SW 1271 (cell line): Measurements from ENCODE around the gene MSMP.

ENCODE experiments used
- DNase-seq, 2 experiments: peaks; one replicate each; lab custom pipeline; 2025; lab: John Stamatoyannopoulos, UW

Gene MSMP

GRCh38 chr9:35723426-35723825 lies 30.6 kb downstream of the MSMP start:
- no peak for DNase-seq

- DNase-seq, result no peak
These were observed 34.5 kb downstream of the MSMP start for GRCh38 chr9:35719546-35719945.

- DNase-seq, result no peak
These were observed 35.2 kb downstream of the MSMP start for GRCh38 chr9:35718721-35719511.

GRCh38 chr9:35717132-35717870 lies 36.8 kb downstream of the MSMP start:
- no peak for DNase-seq

GRCh38 chr9:35716230-35716629 lies 37.8 kb downstream of the MSMP start:
- no peak for DNase-seq

DNA sequence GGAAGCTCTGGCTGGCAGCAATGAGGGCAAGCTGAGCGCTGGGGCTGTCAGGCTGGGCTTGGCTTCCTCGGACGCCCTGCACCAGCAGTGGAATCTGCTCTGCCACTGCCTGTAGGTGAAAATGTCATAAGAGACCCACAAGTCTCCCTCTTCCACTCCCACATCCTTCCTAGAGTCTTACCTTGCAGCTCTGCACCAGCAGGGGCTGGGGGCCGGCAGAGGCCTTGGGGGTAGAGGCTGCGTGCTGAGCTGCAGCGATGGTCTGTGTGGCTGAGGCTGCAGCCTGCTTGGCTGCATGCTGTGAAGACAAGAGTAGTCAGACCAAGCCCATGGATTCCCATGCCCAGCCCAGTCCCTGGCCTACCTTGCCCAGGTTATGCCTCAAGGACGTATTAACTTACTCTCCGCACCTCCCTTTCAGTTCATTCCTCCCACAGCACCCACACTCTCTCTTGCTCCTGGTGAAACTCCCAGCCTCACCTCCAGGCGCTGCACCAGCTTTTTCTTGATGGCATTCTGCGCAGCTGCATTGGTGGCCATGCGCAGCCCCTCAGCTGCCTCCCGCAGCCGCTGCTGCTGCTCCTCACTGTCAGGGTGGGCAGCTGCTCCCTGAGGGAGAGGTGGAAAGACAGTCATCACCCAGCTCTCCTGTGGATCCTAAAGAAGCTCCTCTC lies 39.4 kb downstream of the MSMP start:
- no peak for DNase-seq

DNA sequence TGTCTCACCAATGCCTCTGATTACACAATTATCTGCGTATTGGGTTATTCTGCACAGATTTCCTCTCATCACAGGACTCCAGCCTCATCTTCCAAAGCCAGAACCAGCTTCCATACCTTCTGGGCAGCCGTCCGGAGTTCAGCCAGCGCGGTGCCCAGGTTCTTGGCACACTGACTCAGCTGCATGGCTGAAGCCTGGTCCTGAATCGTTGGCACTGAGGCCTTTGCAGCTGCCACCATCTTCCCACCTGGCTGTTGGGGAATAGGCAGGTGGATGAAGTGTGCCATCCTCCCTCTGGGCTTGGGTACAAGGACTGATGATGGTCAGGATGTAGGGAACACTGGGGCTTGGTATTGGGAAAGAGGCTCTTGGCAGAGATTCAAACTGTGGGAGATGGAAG lies 40.0 kb downstream of the MSMP start:
- DNase-seq, result no peak

DNA sequence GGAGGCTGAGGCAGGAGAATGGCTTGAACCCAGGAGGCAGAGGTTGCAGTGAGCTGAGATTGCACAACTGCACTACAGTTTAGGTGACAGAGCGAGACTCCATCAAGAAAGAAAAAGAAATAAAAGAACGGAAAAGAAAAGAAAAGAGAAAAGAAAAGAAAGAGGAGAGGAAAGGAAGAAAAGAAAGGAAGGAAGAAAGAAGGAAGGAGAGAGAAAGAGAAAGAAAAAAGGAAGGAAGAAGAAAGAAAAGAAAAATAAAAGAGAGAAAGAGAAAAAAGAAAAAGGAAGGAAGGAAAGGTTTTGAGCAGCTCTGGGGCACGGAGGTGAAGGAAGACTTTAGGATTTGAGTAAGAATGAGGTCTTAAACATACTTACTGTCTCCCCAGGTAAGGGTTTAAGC lies 40.5 kb downstream of the MSMP start:
- no peak for DNase-seq

DNA sequence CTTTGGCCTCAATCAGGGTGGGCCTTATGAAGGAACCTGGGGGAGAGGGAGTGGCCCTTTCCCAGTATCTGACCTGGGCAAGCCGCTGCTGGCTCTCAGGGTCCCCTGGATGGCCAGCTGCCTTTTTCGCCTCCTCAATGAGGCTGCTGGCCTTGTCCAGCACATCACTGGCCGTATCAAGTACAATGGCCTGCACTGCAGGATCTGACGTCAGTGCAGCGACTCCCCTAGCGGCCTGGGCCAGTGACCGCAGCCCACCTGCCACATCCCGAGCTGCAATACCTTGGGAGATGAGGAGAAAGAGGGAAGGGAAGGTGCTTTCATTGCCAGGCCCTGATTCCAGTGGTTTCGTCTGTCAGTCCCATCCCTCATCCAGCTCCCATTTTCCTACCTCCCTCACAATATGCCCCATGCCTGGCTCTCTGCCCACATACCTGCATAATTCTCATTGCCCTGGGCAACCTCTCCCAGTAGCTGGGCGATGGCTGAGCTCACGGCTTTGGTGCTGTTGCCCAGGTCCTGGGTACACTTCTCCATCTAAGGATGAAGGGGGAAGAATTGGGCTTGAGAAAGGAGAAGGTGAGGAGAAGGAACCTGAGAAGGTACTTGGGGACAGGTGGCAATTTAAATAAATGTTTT lies 41.2 kb downstream of the MSMP start:
- DNase-seq, result no peak

- DNase-seq, result no peak
These were observed 42.3 kb downstream of the MSMP start for GRCh38 chr9:35711501-35712428.

- DNase-seq, result no peak
These were observed 43.1 kb downstream of the MSMP start for GRCh38 chr9:35710818-35711500.

DNA sequence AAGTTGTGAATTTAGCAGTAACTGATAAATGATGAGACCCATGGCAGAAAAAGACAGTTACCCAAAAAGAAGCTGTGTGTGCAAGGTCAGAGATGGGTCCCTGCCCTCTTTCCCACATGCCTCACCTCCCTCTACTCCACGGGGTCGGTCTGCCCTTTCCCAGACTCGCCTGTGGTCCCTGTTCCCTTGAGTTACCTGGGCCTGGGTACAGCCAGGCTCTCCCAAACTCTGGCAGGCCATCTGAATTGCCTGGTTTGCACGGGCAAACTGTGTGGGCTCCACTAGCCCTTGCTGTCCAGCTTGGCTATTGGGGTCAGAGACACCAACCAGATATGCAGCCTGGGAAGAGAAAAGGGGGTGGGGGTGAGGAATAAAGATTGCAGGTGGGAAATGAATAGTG lies 45.9 kb downstream of the MSMP start:
- DNase-seq, result no peak

- DNase-seq, result no peak
These were observed 47.1 kb downstream of the MSMP start for GRCh38 chr9:35706951-35707350.

DNA sequence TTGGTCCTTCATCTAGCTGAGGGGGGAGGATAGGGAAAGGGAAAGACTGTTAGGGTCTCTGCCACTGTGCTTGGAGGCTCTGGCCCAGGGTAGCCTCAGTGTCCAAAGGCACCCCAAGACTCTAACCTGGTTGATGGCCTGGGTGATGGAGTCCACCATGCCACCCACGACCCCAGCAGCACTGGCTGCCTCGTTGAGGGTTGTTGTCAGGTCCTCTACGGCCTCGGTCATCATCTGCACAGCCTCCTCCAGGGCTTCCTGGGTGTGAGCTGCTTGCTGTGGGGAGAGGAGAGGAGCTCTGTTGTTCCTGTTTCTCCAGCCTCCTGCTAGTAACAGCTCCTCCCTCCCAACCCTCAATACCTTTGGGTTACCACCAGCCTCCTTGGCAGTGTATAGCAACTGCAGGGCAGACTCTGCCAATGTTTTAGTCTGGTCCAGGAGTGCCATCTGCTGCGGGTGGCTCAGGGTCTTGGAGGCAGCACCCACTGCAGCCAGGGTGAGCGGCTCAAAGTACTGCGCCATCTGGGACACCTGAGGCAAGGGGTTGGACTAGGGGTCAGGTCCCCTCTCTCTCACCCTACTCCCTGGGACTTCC lies 48.1 kb downstream of the MSMP start:
- no peak for DNase-seq

DNA sequence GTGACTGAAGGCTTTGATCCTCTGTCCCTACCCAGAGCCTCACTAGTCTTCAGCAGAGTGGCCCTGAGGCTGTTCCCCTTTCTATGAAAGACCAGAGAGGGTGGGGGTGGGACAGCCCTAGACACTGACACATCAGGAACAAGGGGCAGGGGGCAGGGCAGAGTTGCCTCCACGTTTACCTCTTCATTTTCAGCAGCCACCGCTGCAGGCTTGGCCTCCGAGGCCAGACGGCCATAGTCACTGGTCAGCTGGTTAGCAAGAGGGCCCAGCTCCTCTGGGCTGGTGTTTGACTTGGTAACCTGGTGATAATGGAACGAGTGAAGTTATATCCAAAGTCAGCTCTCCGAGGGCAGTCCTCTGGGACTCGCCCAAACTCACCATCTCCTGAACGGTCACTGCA lies 48.7 kb downstream of the MSMP start:
- DNase-seq, result no peak

DNA sequence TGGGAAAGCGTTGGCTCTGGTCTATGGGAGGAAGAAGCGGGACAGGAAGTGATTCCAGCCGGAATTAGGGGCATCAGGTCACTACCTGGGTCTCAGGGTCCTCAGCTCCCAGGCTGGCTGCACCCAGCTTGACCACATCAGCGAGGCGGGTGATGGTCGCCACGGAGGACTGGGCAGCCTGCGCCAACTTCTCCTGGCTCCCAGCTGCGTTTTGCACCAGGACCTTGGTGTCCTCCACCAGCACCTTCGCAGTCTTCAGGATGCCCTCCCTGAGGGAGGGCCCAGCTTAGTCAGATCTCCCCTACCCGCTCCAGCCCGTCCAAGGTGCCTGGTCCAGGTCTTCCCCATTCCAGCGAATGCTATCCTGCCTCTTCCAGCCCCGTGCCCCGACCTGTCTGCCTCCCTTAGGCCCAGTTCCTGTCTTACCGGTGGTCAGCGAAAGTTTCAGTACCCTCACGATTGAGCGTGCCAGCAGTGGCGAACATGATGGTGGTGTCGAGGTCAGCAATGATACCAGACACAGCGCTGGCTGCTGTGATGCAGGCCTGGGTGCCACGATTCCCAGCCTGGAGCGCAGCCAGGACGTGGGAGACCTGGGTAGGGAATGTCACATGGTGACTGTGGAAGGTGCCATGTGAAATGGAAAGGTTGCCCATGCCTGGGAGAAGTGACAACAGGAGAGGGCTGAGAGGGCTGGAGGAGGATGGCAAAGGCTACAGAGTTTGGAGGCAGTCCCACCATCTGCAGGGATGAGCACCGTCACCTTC lies 50.0 kb downstream of the MSMP start:
- no peak for DNase-seq
